ENCODE data around the gene VTCN1. TPM values are rescaled to one million over a fixed set of nuclear protein-coding genes. Genes with fewer than 3 reads are reported as not detected.
"Not testable (repeated sequence)": the region's sequence is repeated elsewhere in the genome, so short reads cannot be mapped to it uniquely, and the experiment has no call there.

VTCN1 gene, protein sequence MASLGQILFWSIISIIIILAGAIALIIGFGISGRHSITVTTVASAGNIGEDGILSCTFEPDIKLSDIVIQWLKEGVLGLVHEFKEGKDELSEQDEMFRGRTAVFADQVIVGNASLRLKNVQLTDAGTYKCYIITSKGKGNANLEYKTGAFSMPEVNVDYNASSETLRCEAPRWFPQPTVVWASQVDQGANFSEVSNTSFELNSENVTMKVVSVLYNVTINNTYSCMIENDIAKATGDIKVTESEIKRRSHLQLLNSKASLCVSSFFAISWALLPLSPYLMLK
- total RNA-seq: not detected in 2 replicates

DNA sequence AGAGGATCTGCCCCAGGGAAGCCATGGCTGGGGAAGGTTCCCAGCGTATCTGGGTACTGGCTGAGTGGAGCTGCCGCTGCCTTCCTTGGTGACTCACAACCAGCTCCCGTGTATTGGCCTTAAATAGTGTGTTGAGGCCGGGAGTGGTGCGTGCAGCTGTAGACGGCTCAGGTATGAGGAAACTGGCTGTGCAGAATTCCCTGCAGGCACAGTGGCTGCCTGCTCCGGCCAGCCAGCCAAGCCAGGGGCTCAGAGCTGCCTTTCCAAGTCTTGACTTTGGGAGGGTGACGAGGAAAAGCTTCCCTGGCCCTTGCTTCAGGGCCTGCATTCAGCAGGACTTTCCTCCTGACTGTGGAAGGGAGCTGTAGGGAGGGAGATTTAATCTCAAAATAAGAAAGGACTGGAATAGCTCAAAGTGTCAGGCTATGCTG, at the start of gene VTCN1:
Gene VTCN1, minus strand, starts transcription at position 97 of the 431 bp plus-strand sequence. Its CDS starts 72 bp downstream, at position 25.
- no peak for DNase-seq (ENCODE audit: low read depth)
- TF ChIP-seq, protein P1, sequence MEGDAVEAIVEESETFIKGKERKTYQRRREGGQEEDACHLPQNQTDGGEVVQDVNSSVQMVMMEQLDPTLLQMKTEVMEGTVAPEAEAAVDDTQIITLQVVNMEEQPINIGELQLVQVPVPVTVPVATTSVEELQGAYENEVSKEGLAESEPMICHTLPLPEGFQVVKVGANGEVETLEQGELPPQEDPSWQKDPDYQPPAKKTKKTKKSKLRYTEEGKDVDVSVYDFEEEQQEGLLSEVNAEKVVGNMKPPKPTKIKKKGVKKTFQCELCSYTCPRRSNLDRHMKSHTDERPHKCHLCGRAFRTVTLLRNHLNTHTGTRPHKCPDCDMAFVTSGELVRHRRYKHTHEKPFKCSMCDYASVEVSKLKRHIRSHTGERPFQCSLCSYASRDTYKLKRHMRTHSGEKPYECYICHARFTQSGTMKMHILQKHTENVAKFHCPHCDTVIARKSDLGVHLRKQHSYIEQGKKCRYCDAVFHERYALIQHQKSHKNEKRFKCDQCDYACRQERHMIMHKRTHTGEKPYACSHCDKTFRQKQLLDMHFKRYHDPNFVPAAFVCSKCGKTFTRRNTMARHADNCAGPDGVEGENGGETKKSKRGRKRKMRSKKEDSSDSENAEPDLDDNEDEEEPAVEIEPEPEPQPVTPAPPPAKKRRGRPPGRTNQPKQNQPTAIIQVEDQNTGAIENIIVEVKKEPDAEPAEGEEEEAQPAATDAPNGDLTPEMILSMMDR (IDR thresholded peaks at IDR 0.05; ENCODE audit: insufficient read depth, low read depth, low read length): no peak
- no peak within 1 kb of the TSS for H3K4me3 ChIP-seq (ENCODE audit: low read depth, low read length)

DNA sequence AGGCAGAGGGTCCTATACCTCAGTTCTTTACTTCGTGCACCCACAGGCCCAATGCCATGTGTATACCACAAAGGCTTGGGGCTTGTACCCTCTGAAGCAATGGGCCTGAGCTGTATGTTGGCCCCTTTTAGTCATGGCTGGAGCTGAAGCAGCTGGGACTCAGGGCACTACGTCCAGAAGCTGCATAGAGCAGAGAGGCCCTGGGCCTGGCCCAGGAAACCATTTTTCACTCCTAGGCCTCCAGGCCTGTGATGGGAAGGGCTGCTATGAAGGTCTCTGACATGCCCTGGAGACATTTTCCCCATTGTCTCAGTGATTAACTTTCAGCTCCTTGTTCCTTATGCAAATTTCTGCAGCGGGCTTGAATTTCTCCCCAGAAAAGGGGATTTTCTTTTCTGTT, 48.1 kb upstream of the VTCN1 start:
- TF ChIP-seq, protein P1 (IDR thresholded peaks at IDR 0.05; ENCODE audit: insufficient read depth, low read depth, low read length): no peak
- H3K4me3 ChIP-seq (ENCODE audit: low read depth, low read length): no peak overlapping the region
- no peak for DNase-seq (ENCODE audit: low read depth)

DNA sequence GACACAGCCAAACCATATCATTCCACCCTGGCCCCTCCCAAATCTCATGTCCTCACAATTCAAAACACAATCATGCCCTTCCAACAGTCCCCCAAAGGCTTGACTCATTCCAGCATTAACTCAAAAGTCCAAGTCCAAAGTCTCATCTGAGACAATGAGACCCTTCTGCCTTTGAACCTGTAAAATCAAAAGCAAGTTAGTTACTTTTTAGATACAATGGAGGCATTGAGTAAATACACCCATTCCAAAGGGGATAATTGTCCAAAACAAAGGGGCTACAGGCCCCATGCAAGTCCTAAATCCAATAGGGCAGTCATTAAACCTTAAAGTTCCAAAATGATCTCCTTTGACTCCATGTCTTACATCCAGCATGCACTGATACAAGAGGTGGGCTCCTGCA, 47.3 kb upstream of the VTCN1 start:
- H3K4me3 ChIP-seq (ENCODE audit: low read depth, low read length); DNase-seq (ENCODE audit: low read depth): not testable (repeated sequence)

DNA sequence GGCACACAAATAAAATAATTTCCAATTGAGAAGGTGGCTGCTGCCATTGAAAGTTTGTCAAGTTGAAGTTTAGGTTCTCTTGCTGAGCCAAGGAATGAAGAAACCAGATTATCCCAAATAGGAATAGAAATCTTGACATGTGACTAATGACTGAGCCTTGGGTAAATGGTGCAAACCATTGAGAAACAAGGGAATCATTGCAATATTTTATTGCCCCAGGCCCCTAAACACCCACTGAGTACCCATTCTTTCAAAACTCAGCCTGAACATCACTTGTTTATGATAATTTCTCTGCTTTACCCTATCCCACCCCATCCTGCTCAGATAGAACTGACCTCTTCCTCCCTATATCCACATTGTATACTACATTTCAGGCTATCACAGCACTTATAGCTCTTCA, 46.6 kb upstream of the VTCN1 start:
- no peak overlapping the region for H3K4me3 ChIP-seq (ENCODE audit: low read depth, low read length)
- DNase-seq (ENCODE audit: low read depth): no peak
- TF ChIP-seq, protein P1 (IDR thresholded peaks at IDR 0.05; ENCODE audit: insufficient read depth, low read depth, low read length): no peak

DNA sequence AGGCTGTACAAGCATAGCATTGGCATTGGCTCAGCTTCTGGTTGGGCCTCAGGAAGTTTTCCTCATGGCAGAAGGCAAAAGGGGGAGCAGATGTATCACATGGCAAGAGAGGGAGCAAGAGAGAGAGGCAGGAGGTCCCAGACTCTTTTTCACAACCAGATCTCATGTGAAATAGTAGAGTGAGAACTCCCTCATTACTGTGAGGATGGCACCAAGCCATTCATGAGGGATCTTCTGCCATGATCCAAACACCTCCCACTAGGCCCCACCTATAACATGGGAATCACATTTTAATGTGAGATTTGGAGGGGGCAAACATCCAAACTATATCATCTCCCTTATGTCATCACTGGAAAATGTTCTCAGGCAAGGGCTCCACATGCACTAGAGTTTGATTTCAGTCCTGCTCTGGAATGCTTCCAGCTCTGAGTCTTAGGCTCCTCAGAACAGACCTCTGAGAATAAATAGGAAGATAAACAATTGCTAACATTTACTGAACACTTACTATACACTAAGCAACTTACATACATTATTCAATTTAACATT, 39.4 kb upstream of the VTCN1 start:
- no peak for DNase-seq (ENCODE audit: low read depth)
- TF ChIP-seq, protein P1 (IDR thresholded peaks at IDR 0.05; ENCODE audit: insufficient read depth, low read depth, low read length): no peak
- no peak overlapping the region for H3K4me3 ChIP-seq (ENCODE audit: low read depth, low read length)

DNA sequence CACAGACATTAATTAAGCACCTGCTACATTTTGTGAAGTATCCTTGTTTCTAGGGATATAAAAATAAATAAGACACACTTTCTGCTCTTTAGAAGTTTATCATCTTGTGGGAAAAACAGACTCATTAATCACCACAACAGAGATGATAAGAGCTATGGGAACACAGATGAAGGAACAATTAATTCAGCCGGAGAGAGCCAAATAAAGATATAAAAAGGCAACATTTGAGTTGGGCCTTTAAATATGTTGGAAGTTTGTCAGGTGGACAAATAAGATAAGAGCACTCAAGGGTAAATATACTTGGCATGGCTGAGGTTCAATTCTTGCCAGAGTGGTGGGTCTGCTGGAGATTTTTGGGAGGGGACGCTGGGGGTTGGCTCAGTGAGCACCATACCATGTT, 34.2 kb upstream of the VTCN1 start:
- TF ChIP-seq, protein P1 (IDR thresholded peaks at IDR 0.05; ENCODE audit: insufficient read depth, low read depth, low read length): no peak
- DNase-seq (ENCODE audit: low read depth): no peak
- H3K4me3 ChIP-seq (ENCODE audit: low read depth, low read length): no peak overlapping the region

DNA sequence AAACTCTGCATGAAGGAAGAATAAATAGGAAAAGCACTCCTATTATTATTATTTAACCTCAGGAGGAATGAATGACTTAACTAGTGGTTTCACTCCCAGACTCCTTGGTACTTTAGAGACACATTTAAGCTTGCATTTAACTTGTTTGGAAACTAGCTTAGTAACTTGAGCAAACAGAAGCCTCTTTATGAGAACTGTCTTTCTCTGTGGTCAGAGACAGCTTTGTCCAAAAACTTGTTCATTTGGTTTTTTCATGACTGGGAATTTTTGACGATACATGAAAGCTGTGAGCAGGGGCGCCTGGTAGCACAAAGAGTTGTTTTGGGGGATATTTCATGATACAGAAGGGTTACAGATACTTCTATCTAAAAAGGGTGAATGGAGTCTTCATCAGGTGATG, 33.6 kb upstream of the VTCN1 start:
- no peak overlapping the region for H3K4me3 ChIP-seq (ENCODE audit: low read depth, low read length)
- DNase-seq (ENCODE audit: low read depth): no peak
- TF ChIP-seq, protein P1 (IDR thresholded peaks at IDR 0.05; ENCODE audit: insufficient read depth, low read depth, low read length): no peak

Data from fibroblast of villous mesenchyme (primary cell).